RWPE1 (cell line): ENCODE data around the gene MOB3A.
"Not testable (repeated sequence)": the region's sequence is repeated elsewhere in the genome, so short reads cannot be mapped to it uniquely, and the experiment has no call there.

Experiments used
- CTCF ChIA-PET: fragments of 350-600 bp; sonication (Branson Sonifier 250); formaldehyde crosslinking; extraction: SDS; loops from one replicate; lab custom pipeline; 2021; lab: Yijun Ruan, JAX
- POLR2A ChIA-PET: fragments of 400-600 bp; formaldehyde crosslinking; extraction: SDS; loops from one replicate; lab custom pipeline; 2020; ENCODE audit warnings: antibody characterized with exemption; ENCODE audit not compliant: low non-redundant PET; lab: Yijun Ruan, JAX
- DNase-seq: peaks from one replicate; pipeline ENCODE4 v3.0.0; 2012; ENCODE audit warnings: low spot score
- H3K27ac ChIP-seq: fragments of 450-650 bp; 2 replicates; pipeline ENCODE4 v1.5.1; 2017
- CTCF ChIP-seq: fragments of 450-650 bp; conservative IDR thresholded peaks from 2 replicates; pipeline ENCODE4 v1.5.1; 2017; ENCODE audit warnings: low read depth, mild to moderate bottlenecking

MOB3A gene

GRCh38 chr19:2129892-2130770 lies 34.0 kb upstream of the MOB3A start:
- POLR2A ChIA-PET, result no interaction called here
- H3K27ac ChIP-seq, result peak overlapping the region; percentile 22
- CTCF ChIA-PET, result interaction anchor here (0.7 kb wide), 1 partner anchor 60 kb away, joined by 6 read pairs; no protein-coding TSS in a partner anchor
- no peak for DNase-seq
- TF ChIP-seq CTCF, result no peak

DNA sequence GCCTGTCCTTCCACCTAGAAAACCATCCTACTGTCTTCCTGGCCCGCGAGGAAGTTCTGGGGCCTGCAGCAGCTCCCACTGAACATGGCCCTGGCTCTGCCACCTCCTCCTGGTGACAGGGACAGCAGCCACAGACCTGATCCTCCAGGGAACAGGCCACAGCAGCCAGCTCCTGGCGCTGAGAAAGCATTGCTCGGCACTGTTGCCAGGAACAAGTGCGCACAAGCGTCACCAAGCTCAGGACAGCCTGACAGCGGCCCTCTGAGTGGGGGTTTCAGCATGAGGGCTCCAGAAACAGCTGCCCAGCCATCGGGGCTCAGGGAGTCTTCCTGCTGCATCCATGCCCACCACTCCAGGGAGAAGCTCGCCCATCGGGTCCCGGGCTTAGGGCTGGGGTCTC lies 33.4 kb upstream of the MOB3A start:
- CTCF ChIA-PET, result interaction anchor here (0.6 to 0.7 kb wide), 2 partner anchors 8 to 59 kb away, joined by 3 to 6 read pairs; no protein-coding TSS in a partner anchor
- no peak for TF ChIP-seq CTCF

DNA sequence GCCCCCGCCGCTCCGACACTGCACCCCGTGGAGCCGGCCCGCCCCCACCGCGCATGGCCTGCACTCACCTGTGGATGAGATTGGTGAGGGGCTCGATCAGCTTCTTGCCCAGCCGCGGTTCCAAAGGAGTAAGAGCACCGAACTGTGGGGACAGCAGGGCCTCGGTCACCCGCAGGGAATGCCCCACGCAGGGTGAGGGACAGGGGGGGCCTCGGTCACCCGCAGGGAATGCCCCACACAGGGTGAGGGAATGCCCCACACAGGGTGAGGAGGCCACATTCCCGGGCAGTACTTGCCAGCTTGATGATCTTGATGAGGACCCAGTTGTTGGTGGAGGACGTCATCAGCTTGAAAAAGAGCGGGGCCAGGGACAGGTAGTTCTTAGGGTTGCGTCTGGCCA lies 32.9 kb upstream of the MOB3A start:
- H3K27ac ChIP-seq, result no peak overlapping the region
- TF ChIP-seq CTCF, result no peak
- CTCF ChIA-PET, result interaction anchor here (0.6 kb wide), 1 partner anchor 8 kb away, joined by 3 read pairs; no protein-coding TSS in a partner anchor
- POLR2A ChIA-PET, result no interaction called here
- DNase-seq, result no peak

More for the DNA sequence above, 33.4 kb upstream of the MOB3A start:
- no peak for DNase-seq
- peak overlapping the region; percentile 22 for H3K27ac ChIP-seq
- POLR2A ChIA-PET, result no interaction called here

GRCh38 chr19:2128252-2128651 lies 32.1 kb upstream of the MOB3A start:
- CTCF ChIA-PET, result interaction anchor here (0.7 kb wide), 1 partner anchor 12 kb away, joined by 3 read pairs; no protein-coding TSS in a partner anchor
- POLR2A ChIA-PET, H3K27ac ChIP-seq, DNase-seq: not testable (repeated sequence)

DNA sequence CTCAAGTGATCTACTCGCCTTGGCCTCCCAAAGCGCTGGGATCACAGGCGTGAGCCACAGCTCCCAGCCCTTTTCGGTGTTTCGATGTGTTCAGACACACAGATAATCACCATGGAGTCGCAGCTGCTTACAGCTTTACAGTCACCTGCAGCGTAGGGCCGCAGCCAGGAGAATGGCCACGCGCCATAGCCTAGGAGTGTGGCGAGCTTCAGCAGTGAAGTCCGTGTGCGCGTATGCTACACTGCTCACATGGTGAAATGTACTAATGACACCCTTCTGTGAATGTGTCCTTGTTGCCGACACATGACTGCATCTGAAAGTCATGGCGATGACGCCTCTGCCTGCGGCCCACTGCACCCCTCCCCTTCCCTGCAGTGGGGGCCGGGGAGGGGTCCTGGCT lies 31.6 kb upstream of the MOB3A start:
- ChIA-PET POLR2A (no interaction called here), CTCF (no interaction called here)
- no peak overlapping the region for H3K27ac ChIP-seq
- DNase-seq, result no peak
- TF ChIP-seq CTCF, result no peak

GRCh38 chr19:2126879-2127518 lies 30.9 kb upstream of the MOB3A start:
- CTCF ChIA-PET, result no interaction called here
- TF ChIP-seq CTCF, result no peak
- POLR2A ChIA-PET, result no interaction called here
- H3K27ac ChIP-seq, result no peak overlapping the region
- DNase-seq, result no peak
